GM21423 (cell line): ENCODE measurements around the gene MTCH1.
"Not testable (repeated sequence)": the region's sequence is repeated elsewhere in the genome, so short reads cannot be mapped to it uniquely, and the experiment has no call there.

Source experiments
- ATAC-seq: cut with Tn5 transposase; IDR thresholded peaks from one replicate; pipeline ENCODE4 v1.9.1; 2021; ENCODE audit warnings: mild to moderate bottlenecking, moderate library complexity; ENCODE audit not compliant: unreplicated experiment

The MTCH1 gene

DNA sequence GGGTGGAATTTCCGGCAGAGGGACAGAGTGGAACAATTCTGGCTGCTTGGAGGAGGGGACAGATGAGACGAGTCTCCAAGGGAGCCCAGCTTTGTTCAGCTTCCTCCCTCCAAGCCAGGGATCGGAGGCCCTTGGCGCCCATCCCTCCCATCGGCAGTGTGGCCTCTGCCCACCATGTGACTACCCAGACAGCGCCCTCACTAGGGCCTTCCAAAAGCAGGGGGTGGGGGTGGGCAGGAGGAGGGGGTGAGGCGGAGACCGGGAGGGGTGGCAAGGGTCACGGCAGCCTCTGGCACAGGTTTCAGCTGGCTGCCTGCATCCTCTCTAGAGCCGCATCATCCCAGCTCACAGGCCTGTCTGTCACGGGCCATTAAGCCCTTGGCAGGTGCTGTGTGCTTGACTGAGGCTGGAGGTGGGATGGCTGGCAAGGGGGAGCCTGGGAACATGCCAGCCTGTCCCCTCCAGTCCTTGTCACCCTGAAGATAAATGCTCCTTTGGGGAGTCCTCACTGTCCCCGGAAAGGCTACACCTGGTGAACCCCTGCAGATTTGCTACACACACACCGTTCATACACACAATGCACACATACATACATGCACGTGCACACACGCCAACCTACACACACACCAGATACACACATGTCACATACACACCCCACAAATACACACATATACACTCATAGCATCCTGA lies 13.2 kb upstream of the MTCH1 start:
- ATAC-seq = no peak

DNA sequence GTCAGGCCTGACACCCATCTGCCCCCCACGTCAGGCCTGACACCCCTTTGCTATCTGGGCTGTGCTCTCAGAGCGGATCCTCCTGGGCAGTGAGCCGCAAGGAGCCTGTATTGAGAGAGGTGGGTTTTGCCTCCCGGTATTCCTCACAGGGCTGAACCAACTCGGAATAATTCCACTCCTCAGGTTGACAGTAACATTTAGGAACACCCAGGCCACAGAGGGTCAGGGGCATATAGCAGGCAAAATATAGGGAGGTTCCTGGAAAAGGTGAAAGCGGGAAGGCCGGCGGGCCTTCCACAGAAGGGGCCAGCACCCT lies 12.7 kb upstream of the MTCH1 start:
- no peak for ATAC-seq

DNA sequence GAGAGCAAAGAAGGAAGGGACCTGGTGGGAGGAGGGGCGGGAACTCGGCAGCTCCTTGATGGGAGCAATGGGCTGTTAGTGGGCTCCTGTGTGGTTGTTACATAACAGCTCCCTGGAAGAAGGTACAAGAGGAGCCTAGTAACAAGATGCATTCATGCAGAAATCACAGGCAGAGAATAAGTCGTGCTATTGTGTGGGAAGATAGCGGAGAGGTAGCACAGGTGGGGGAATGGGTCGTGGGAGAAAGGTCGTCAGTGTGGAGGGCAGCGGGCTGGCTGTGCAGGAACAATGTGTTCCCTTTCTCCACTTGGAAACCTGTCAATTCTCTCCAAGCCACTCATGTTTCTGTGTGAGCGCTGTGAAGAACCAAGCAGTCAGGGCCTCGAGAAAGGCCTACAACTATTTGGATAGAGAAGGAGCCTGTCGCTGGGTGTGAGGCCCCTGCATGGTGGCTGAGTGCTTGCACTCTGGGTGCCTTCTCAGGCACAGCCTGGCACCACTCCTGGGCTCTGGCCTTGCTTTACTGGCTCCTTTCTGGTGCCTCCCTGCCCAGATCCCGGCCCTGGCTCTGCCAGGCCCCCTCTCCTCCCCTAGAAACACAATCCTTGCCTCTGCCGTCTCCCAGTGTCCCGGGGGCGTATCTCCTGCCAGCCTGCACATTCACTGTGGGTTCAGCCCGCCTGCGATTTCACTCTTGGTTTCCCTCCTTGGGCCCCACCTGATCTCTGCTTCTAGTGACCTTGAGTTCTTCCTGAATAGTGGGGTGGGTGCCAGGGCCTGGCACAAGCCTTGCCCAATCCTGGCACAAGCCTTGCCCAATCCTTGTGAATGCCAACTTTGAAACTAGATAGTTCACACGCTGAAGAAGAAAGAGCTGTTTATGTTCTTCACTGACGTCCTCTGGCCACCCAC lies 12.1 kb upstream of the MTCH1 start:
- ATAC-seq = no peak

DNA sequence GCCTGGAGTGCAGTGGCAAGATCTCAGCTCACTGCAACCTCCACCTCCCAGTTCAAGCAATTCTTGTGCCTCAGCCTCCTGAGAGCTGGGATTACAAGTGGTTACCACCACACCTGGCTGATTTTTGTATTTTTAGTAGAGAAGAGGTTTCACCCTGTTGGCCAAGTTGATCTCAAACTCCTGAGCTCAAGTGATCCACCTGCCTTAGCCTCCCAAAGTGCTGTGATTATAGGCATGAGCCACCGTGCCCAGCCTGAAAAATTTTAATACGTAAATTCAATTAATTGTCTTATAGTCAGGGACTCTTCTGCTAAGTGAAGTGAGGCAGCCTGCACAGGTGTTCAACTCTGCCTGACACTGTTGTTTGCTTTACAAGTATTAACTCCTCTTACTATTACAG lies 4.4 kb upstream of the MTCH1 start:
- not testable (repeated sequence) for ATAC-seq

DNA sequence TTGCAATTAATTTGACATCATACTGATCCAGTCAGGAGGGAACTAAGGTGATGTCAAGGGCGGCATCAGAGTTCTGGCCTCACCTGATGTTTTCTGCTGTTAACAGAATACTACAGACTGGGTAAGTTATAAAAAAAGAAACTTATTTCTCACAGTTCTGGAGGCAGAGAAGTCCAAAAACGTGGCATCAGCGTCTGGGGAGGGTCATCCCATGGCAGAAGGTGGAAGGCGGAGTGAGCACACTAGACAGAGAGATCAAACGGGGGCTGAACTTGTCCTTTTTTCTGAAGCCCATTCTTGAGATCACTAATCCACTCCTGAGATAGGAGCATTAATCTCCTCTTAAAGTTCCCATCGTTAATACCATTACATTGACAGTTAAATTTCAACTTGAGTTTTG lies 3.3 kb upstream of the MTCH1 start:
- no peak for ATAC-seq

DNA sequence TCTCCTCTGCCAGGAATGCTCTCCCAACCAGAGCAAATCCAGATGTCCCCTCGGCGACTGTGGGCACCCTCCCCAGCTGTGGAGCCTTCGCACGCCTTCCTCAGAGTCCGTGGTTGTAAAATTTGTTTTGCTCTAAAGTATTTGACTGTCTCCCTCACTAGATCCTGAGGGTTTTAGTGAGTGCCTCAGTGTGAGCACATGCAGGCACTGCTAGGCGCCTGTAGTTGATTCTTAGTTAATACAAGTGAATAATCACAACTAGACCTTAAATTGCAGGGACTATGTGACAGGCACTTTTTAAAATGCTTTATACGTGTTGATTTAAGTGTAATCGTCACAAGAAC lies 680 bp upstream of the MTCH1 start:
- ATAC-seq = no peak

DNA sequence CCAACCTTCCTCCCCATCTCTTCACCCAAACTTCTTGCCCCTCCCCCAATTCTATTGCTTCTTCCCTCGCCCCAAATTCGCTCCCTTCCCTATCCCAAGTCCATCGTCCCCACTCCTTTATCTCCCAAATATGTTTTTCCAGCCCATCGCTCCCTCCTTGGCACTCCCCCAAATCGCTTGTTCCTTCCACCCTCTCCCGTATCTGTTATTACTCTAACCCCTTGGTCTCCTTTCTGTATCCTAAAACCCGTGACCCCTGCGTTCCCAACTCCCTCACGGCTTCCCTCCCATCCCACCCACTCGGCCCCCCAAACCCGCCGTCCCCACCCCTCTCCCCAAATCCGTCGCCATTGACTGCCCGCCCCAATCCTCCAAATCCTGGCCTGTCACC lies 584 bp downstream of the MTCH1 start:
- ATAC-seq = no peak

DNA sequence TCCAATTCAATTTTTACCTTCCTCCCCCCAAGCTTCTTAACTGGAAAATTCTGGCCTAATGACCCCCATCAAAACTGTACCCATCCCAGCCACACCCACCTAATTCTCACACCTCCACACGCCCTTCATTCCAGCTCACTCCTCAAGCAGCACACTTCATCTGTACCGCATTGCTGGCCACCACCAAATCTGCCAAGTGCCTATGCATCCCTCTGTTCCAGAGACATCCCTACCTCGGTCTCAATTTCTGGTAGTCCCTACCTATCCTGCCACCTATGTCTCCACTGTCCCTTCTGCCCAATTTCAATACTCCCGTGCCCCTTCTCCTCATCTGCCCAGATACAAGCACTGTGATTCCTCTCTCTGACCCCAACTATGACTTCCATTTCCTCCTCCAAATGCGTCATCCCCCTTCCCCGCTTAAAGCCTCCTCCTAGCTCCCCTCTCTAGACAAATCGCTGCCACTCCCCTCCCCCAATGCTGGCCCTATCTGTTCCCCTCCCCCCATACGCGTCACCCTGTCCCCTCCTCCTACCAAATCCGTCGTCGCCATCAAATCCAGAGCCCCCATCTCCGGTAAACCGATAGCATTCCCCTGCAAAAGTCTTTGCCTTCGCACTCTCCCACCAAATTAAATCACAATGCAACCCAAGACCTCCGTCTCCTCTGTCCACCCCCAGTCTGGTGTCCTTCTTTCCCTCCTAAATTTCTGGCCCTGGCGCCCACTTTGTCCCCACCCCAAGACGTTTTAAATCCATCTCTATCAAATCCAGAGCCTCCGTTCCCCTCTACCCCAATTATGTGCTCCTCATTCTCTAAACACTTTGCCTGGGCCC lies 1.2 kb downstream of the MTCH1 start:
- no peak for ATAC-seq

DNA sequence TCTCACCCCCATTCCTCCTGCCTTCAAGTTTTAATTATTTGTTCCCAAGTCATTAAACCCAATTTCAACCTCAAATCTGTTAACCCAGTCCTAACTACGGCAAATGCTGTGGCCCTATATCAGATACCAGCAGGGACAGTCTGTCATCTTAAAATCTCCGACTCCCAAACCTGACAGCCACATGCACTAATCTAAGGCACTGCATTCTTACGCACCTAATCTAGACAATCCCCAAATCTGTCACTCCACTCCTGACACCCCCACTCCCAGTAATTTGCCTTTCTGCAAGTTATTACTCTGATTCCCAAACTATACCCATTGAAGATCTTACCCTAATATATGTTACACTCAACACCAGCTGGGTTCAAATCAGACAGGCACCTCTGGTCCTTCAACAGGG lies 2.5 kb downstream of the MTCH1 start:
- no peak for ATAC-seq

DNA sequence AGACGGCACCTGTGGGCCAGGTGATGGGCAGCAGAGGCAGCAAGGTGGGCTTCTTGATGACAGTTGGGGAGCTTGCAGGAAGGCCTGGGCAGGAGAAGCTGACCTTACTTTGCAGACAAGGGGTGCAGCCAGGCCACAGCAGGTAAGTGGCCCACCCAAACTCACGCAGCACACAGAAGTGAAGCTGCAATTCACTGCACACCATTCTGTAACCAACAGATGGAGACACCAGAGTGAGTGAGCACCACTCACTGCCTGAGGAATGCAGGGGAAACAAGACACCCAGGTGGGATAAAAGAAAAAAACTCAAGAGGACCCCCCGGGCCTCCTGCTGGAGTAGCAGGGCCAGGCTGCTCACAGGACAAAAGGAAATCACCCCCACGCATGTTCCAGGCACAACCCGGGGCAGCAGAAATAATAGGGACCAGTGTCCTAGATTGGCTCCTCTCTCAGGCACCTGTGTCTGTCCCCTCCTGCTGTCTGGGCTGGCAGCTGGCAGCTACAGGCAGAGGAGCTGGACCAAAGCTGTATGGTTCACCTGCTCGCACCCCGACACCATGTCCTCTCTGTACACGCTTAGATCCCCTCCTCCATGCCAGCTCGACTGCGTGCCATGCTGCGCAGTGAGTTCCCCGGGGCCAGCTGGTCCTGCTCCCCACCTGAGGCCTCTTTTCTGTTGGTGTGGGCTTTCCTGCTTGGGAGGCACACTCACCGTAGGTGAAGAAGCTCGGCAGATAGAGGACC lies 4.9 kb downstream of the MTCH1 start:
- no peak for ATAC-seq

DNA sequence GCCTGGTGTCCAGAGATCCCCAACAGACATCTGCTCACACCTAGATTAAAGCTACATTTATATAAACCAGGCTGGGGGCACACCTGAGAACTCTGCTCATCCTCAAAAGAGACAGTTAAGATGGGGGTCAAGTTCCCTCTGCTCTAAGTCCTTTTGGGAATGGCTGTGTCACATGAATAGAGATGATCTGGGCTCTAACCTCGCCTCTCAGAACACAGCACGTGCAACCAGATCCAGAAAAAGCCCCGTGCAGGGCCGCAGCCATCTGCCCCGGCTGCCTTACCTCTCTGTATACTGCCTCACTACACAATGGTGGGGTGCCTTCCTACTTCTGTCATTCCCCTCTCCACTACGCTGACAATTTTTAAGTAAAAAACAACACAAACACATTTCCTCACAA lies 5.9 kb downstream of the MTCH1 start:
- ATAC-seq = no peak

DNA sequence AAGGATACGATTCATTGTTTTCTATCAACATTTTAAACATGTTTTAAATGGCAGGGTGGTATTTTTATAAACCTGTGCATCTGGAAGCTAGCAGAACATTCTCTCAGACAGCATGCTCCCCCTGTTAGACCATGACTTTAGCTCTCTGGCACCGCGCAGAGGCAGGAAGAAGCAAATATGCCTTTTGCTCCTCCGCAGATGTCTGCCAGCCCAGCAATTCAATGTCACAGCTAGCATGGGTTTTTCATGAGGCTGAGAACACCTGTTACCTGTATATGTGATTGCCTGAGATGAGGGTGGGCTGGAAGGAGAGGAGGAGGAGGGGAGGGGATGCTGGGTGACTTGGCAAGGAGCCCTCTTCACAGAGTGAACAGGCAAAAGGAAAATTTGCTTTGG lies 6.7 kb downstream of the MTCH1 start:
- no peak for ATAC-seq

DNA sequence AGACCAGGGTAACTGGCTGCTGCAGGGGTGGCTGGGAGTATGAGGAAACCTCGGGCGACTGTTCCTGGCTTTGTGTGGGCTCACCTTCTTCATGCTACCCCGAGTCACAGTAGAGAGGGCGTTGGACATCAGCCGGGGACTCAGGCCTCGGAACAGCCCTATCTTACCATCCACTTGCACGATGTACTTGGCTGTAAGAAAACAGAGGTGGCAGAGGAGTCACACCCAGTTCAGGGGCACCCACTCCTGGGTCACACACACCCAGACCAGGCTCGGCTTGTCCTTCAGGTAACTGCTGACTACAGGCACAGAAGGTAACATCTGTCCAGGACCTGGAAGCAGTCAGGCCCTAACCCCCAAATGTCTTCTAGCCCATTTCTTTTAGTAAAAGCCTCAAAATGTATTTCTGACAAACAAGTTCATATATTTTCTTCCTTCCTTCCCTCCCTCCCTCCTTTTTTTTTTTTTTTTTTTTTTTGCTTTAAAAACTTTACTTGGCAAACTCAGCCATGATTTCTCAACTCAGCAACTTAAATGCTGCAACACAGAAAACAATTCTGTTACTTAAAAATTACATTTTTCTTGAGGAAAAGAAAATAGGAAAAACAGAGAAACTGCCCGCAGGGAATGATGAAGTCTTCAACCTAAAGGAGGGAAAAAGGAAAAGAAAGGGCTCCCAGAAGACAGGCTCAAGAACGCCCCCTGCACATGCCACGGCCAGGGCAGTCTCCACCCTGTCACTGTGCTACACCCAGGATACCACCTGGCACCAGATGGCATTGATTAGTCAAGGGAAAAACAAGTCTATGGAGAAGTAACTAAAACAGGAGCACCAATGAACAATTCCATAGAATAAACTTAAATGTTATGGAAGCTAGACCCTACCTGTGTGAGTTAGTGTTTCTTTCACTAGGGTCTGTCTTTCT lies 7.3 kb downstream of the MTCH1 start:
- no peak for ATAC-seq

DNA sequence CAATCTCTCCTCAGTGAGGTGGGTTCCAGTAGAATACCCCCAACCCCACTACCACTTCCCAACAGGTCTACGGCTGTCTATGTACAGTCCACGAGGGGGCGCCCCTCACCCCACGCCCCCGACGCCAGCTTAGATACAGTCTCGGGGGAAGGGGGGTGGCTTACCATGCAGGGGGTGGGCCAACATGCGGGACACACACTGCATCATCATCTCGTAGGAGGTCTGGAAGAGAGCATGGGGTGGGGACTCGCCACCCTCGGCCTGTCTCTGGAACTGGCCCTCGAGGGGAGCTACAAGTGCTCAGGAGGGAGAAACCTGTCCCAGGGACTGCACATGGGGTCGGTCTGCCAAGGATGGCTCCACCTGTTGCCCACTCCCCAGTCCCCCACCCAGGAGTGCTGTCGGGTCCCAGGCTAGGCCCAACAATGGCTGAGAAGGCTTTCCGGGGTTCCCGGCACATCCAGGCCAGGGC lies 8.5 kb downstream of the MTCH1 start:
- no peak for ATAC-seq

DNA sequence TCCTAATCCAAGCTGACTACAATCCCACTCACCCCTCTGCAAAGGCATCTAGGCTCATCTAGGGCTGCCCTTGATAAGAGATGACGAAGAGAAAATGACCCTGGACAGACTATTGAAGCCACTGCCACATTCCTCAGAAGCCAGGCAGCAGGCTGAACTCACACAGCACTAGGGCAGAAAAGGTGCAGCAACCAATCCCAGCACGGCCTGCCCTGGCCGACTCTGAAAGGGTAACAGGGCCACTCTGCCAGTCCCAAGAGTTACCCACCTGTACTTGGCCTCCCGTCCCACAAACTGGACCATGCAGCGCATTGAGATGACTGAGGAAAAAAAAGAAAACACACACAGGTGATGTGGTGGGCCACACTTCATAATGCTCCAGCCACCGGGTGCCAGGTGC lies 9.1 kb downstream of the MTCH1 start:
- ATAC-seq = no peak

DNA sequence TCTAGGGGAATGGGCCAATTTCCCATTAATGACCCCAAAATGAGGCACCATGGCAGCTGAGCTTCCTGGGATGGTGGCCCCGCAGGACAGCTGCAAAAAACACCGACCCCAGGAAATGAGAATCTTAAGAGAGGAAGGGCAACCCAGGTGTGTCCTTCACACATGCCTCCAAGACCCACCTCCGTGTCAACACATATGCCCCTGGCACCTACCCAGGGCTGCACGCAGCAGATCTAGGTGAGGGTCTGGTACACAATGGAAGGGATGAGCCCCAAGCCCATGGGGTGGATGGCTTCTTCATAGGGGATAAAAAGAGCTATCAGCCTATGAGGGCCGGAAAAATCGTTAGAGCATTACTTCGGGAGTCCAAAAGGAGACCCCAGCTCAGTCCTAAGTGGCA lies 9.5 kb downstream of the MTCH1 start:
- no peak for ATAC-seq

DNA sequence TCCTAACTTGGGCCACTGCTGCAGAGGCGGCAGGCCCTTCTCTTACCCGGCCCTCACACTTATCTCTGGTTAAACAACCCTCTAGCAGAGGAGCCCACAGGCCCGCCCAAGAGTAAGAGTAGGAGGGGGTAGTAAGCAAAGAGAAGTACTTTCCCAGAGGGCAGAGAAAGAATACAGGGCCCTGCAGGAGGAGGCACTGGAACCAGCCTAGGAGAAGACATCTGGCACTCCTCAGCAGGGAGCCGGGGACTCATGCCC lies 10.1 kb downstream of the MTCH1 start:
- ATAC-seq = no peak

DNA sequence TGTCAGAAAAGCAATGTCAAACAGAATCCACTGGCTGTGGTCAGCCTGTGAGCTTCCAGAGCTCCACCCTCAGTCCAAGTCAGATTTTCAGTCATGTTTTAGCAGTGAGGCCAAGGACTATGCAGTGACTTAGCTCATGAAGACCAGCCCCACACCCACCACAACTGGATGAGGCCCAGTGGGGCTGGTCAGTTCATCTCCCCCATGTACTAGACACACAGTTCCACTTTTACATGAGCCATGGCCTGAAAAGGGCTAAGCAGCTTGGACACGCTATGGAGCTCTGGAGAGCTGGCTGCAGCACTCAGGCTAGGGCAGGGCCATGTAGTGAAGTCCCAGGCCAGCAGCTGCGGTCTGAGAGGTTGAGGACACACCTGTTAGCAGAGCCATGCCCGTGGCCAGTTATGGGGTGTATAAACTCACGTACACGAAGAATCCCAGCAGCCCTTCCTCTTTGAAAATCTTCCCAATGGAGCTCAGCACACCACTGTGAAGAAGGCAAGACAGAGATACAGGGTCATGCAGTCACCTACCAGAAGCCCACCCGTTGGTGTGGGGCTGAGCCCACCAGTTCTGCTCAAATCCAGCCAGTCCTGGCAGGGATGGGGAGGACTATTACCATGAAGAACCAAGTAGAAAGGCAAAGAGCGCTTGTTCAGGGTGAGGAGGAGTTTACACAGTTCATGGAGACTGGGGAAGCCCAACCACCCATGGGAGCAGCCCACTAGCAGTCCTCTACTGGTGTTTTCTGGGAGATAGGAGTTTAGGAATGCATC lies 10.6 kb downstream of the MTCH1 start:
- no peak for ATAC-seq

DNA sequence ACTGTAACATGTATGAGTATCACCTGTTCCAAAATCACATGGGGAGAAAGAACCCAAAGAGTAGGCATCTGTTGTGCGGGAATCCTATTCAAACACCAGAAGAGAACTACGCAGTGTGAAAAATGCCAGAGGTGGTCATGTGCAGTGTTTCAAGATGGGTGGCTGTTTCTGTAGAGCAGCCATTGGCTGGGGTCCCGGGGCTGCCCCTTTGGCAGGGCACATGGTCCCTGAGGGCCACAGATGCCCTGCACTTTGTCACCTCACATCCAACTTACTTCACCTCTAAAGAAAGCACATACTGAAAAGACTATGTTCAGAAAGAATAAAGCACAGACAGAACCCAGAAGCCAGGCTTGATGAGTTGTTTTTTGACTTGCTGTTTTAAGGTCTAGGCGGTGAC lies 12.3 kb downstream of the MTCH1 start:
- no peak for ATAC-seq

DNA sequence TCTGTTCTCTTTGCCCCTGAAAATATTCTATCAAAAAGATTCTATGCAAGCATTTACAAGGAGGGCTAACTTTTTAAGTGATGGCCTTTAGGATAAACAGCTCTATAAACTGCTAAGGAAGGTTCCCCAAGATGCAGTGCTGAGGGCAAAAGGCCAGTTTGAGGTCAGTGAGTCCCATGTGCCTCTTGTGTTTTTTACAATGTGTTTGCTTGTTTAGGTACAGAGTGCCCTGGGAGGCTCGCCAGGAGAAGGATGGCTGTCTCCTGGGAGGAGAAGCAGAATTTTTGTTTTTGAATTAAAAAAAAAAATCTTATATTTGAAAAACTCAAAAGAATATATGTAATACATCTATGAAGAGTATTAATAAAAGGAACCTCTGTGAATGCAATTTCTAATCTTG lies 12.8 kb downstream of the MTCH1 start:
- ATAC-seq = no peak
